Nephron progenitor cell (in vitro differentiated cells): ENCODE results near the gene NCLN.

ENCODE experiments used
- DNase-seq: peaks from one replicate; pipeline ENCODE4 v3.0.0; 2021
- H3K27ac Mint-ChIP-seq: 2 replicates; pipeline ENCODE4 v1.8.0; 2021; ENCODE audit warnings: mild to moderate bottlenecking, moderate library complexity, mixed read lengths
- H3K27me3 Mint-ChIP-seq: 2 replicates; pipeline ENCODE4 v1.8.0; 2021; ENCODE audit warnings: mild to moderate bottlenecking, low read depth, mixed read lengths; ENCODE audit not compliant: poor library complexity
- H3K36me3 Mint-ChIP-seq: 2 replicates; pipeline ENCODE4 v1.8.0; 2021; ENCODE audit warnings: low read depth, mixed read lengths
- H3K4me1 Mint-ChIP-seq: 2 replicates; pipeline ENCODE4 v1.8.0; 2021; ENCODE audit warnings: mixed read lengths
- H3K4me3 Mint-ChIP-seq: 2 replicates; pipeline ENCODE4 v1.8.0; 2021; ENCODE audit warnings: mild to moderate bottlenecking, moderate library complexity, mixed read lengths
- H3K9me3 Mint-ChIP-seq: 2 replicates; pipeline ENCODE4 v1.8.0; 2021; ENCODE audit warnings: mild to moderate bottlenecking, moderate library complexity, mixed read lengths
- CTCF ChIP-seq: fragments of 200-600 bp; sonication (generic); IDR thresholded peaks from 2 replicates; pipeline ENCODE4 v1.5.0; 2021; ENCODE audit warnings: antibody characterized with exemption

Gene NCLN

GRCh38 chr19:3178973-3179738, 6.6 kb upstream of the NCLN start:
- no peaks in the 10 kb centered on the region for H3K9me3 Mint-ChIP-seq
- no peak overlapping the region for H3K4me3 Mint-ChIP-seq
- no peak for TF ChIP-seq CTCF
- peaks cover 4% of the 10 kb centered on the region for H3K4me1 Mint-ChIP-seq
- H3K36me3 Mint-ChIP-seq, result no peaks in the 10 kb centered on the region
- peaks cover 6% of the 10 kb centered on the region for H3K27me3 Mint-ChIP-seq
- no peak for DNase-seq
- H3K27ac Mint-ChIP-seq, result no peak overlapping the region

- H3K9me3 Mint-ChIP-seq, result no peaks in the 10 kb centered on the region
- no peaks in the 10 kb centered on the region for H3K36me3 Mint-ChIP-seq
- H3K27ac Mint-ChIP-seq, result no peak overlapping the region
- H3K4me1 Mint-ChIP-seq, result peaks cover 4% of the 10 kb centered on the region
- H3K4me3 Mint-ChIP-seq, result no peak overlapping the region
- no peak for DNase-seq
- peaks cover 6% of the 10 kb centered on the region for H3K27me3 Mint-ChIP-seq
- TF ChIP-seq CTCF, result no peak
Measured at GRCh38 chr19:3179739-3180293, 5.9 kb upstream of the NCLN start.

DNA sequence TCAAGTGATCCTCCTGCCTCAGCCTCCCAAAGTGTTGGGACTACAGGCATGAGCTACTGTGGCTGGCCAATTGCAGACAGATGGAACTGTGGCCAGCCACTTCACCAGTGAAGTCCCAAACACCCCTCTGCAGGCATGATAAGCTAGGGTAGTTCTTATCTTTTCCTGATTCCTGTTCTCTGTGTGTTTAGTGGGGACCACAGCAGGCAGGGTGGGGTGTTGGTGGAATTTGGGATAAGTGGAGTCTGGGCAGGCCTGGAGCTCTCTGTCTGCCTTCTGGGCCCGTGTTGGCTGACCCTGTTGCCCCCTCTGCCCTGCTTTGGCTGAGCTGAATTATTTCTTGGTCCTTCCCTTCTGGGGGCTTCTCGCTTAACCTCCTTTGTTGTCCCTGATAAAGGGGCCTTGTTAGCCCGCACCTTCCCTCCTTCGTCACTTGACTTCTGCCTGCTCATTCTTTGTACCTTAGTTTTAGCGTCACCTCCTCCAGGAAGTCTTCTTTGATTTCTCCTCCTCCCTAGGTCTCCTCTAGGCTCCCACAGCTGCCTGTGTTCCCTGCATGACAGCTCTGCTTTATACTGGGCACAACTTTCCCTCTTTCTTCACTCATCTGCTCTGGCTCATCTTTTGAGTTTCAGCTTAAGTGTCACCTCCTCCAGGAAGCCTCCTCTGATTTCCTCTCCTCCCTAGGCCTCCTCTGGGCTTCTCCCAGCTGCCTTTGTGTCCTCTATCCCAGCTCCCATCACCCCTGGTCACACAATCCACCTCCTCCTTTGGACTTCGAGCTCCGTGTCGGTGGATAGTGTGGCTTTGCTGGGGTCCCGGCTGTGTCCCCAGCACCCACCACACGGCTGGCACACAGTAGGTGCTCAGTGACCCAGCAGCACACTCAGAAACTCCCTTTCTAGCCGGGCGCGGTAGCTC, 1.7 kb upstream of the NCLN start:
- Mint-ChIP-seq H3K27ac (no peak overlapping the region), H3K27me3 (peaks cover 10% of the 10 kb centered on the region), H3K36me3 (no peaks in the 10 kb centered on the region), H3K4me1 (peaks cover 25% of the 10 kb centered on the region), H3K4me3 (peak overlapping the region; percentile 99), H3K9me3 (no peaks in the 10 kb centered on the region)
- TF ChIP-seq CTCF, result no peak
- no peak for DNase-seq

GRCh38 chr19:3184847-3185460, 776 bp upstream of the NCLN start:
- peaks cover 10% of the 10 kb centered on the region for H3K27me3 Mint-ChIP-seq
- TF ChIP-seq CTCF, result no peak
- DNase-seq, result peak; percentile 65
- peak overlapping the region; percentile 99 for H3K4me3 Mint-ChIP-seq
- peaks cover 25% of the 10 kb centered on the region for H3K4me1 Mint-ChIP-seq
- no peaks in the 10 kb centered on the region for H3K9me3 Mint-ChIP-seq
- H3K36me3 Mint-ChIP-seq, result no peaks in the 10 kb centered on the region
- H3K27ac Mint-ChIP-seq, result peak overlapping the region; percentile 98

DNA sequence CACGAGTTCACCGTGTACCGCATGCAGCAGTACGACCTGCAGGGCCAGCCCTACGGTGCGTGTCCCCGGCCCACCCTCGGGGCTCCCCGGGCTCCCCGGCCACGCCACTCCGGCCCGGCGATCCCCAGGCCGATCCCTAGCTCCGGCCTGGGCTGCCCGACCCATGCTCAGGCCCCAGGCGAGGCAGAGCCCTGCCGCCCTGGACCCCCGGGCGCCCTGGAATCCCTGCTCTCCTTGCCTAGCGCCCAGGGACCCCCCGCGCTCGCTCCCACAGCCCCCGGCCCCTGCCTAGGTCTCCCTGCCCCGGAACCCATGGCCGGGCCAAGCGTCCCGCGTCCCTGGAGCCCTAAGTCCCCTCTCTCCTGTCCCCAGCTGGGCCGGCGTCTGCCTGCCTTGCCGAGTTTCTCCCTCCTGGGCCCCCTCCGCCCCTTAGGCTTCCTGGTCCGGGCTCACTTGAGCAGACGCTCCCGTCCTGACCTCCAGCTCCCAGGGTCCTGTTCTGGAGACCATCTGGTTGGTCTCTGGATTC, 494 bp downstream of the NCLN start:
- peak; percentile 44 for DNase-seq
- H3K27ac Mint-ChIP-seq, result peak overlapping the region; percentile 69
- no peaks in the 10 kb centered on the region for H3K9me3 Mint-ChIP-seq
- H3K36me3 Mint-ChIP-seq, result no peaks in the 10 kb centered on the region
- H3K4me3 Mint-ChIP-seq, result peak overlapping the region; percentile 94
- TF ChIP-seq CTCF, result no peak
- peaks cover 21% of the 10 kb centered on the region for H3K4me1 Mint-ChIP-seq
- peaks cover 5% of the 10 kb centered on the region for H3K27me3 Mint-ChIP-seq
